ENCODE results near the gene SART1. TPM values are rescaled to one million over a fixed set of nuclear protein-coding genes. Genes with fewer than 3 reads are reported as not detected.

SART1 gene
- total RNA-seq, 2 donors from 2014 or later, result 32.5 to 38.0 TPM

DNA sequence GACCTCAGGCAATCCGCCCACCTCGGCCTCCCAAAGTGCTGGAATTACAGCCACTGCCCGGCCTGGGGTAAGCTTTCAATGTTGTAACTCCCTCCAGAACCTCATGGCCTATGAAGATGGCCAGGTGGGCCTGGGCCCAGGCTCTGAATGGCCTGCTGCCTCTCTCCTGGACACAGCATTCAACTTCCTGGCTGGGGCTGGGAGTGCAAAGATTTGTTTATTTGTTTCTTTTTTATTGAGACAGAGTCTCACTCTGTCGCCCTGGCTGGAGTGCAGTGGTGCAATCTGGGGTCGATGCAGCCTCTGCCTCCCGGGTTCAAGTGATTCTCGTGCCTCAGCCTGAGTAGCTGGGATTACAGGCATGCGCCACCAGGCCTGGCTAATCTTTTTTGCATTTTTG lies 16.8 kb upstream of the SART1 start:
- no peak for ATAC-seq (ENCODE audit: insufficient number of reproducible peaks, low FRiP score, low read depth)
- TF ChIP-seq CTCF (IDR thresholded peaks at IDR 0.05), result no peak
- H3K36me3 ChIP-seq, result no peaks in the 10 kb centered on the region

DNA sequence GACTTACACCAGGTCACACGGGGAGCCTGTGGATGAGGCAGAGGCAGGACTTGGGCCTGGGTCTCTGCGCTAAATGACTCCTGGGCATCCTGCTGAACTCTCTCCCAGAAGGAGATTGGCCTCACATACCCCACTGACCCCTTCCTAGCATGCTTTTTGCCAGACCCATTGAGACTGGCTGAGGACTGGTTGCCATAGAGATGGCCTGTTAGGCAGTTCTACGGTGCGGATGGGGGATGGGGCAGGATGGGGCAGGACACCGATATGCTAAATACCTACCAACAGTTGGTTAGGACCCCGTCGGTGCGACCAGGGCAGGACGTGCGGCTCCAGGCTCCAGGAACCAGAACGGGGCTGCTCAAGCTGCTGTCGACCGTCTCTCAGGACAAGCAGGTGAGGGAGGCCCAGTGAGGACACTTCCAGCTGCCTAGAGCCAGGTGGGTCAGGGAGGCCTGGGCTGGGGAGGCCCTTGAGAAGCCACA lies 16.1 kb upstream of the SART1 start, which contains the start of gene TSGA10IP:
TSS of gene TSGA10IP (plus strand) at position 51 of the 482 bp plus-strand sequence. CDS start at position 247, 196 bp downstream.
- Histone ChIP-seq H3K9me3 (no peaks in the 10 kb centered on the region), H3K27me3 (replicated peaks; ENCODE audit: insufficient read depth) (no peaks in the 10 kb centered on the region), H3K27ac (no peak within 1 kb of the TSS), H3K36me3 (no peaks in the 10 kb centered on the region), H3K4me3 (no peak within 1 kb of the TSS), H3K4me1 (ENCODE audit: control insufficient read depth in 1 of 2, low read depth in 2 of 2) (no peaks in the 10 kb centered on the region)
- DNase-seq (ENCODE audit: low spot score) (no peak), ATAC-seq (ENCODE audit: insufficient number of reproducible peaks, low FRiP score, low read depth) (no peak)
- no peak for TF ChIP-seq CTCF (IDR thresholded peaks at IDR 0.05)

More for the DNA sequence above, 16.8 kb upstream of the SART1 start:
- H3K4me1 ChIP-seq (ENCODE audit: control insufficient read depth in 1 of 2, low read depth in 2 of 2), result no peaks in the 10 kb centered on the region
- no peak overlapping the region for H3K27ac ChIP-seq
- no peaks in the 10 kb centered on the region for H3K9me3 ChIP-seq
- no peak overlapping the region for H3K4me3 ChIP-seq
- no peaks in the 10 kb centered on the region for H3K27me3 ChIP-seq (replicated peaks; ENCODE audit: insufficient read depth)
- DNase-seq (ENCODE audit: low spot score), result no peak

DNA sequence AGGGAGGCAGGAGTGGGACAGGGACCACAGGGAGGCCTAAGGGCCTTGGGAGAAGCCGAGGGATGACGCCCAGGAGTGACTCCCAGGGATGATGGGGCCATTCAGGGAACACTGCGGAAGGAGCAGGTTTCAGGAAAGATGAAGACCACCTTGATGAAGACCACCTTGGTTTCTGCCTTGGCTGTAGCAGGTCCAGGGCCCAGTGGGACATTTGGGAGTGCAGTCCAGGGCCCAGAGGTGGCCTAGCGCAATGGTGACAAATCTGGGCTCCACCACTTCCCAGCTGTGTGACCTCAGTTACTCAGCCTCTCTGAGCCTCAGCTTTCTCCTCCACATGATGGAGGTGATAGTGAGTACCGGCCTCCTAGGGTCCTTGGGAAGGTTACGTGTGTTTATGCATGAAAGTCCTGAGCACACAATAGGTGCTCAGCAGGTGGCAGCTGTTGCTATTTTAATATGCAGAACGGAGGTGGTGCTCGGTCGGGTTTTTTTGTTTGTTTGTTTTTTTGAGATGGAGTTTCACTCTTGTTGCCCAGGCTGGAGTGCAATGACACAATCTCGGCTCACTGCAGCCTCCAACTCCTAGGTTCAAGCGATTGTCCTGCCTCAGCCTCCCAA lies 15.5 kb upstream of the SART1 start:
- no peaks in the 10 kb centered on the region for H3K36me3 ChIP-seq
- no peak overlapping the region for H3K4me3 ChIP-seq
- no peaks in the 10 kb centered on the region for H3K9me3 ChIP-seq
- H3K27ac ChIP-seq, result no peak overlapping the region
- ATAC-seq (ENCODE audit: insufficient number of reproducible peaks, low FRiP score, low read depth) (no peak), DNase-seq (ENCODE audit: low spot score) (no peak)
- H3K27me3 ChIP-seq (replicated peaks; ENCODE audit: insufficient read depth), result no peaks in the 10 kb centered on the region
- TF ChIP-seq CTCF (IDR thresholded peaks at IDR 0.05), result no peak
- H3K4me1 ChIP-seq (ENCODE audit: control insufficient read depth in 1 of 2, low read depth in 2 of 2), result no peaks in the 10 kb centered on the region

GRCh38 chr11:65946655-65947054 lies 14.9 kb upstream of the SART1 start:
- no peak overlapping the region for H3K4me3 ChIP-seq
- no peak overlapping the region for H3K27ac ChIP-seq
- DNase-seq (ENCODE audit: low spot score), result no peak
- no peaks in the 10 kb centered on the region for H3K27me3 ChIP-seq (replicated peaks; ENCODE audit: insufficient read depth)
- H3K9me3 ChIP-seq, result no peaks in the 10 kb centered on the region
- ATAC-seq (ENCODE audit: insufficient number of reproducible peaks, low FRiP score, low read depth), result no peak
- no peaks in the 10 kb centered on the region for H3K4me1 ChIP-seq (ENCODE audit: control insufficient read depth in 1 of 2, low read depth in 2 of 2)
- no peaks in the 10 kb centered on the region for H3K36me3 ChIP-seq
- TF ChIP-seq CTCF (IDR thresholded peaks at IDR 0.05), result no peak

DNA sequence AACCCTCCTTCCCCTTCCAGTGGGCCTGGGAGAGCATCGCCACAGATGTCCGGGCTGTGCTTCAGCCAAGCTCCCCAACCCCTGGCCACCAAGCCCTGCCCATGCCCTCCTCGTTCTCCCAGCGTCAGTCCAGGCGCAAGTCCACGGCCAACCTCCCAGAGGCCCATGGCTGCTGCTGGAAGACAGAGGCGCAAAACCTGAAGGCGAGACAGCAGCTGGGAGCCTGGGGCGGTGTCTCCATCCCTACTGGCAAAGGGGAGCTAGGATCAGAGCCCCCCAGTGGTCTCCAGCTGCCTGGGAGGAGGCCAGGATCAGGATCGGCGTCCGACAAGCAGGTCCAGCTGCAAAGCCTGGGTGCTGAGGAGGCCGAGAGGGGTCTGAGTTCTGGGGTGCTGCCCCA lies 14.4 kb upstream of the SART1 start:
- ATAC-seq (ENCODE audit: insufficient number of reproducible peaks, low FRiP score, low read depth) (no peak), DNase-seq (ENCODE audit: low spot score) (no peak)
- Histone ChIP-seq H3K27ac (no peak overlapping the region), H3K4me1 (ENCODE audit: control insufficient read depth in 1 of 2, low read depth in 2 of 2) (no peaks in the 10 kb centered on the region), H3K9me3 (no peaks in the 10 kb centered on the region), H3K36me3 (no peaks in the 10 kb centered on the region), H3K27me3 (replicated peaks; ENCODE audit: insufficient read depth) (no peaks in the 10 kb centered on the region), H3K4me3 (no peak overlapping the region)
- no peak for TF ChIP-seq CTCF (IDR thresholded peaks at IDR 0.05)
